ENCODE results near the gene ORM1. TPM values are rescaled to one million over a fixed set of nuclear protein-coding genes. Genes with fewer than 3 reads are reported as not detected.
A peak's percentile ranks its signal among the peaks of the same experiment; 100 is the strongest.

ORM1 gene
- total and polyA plus RNA-seq, 10 of the 15 experiments (the other 5 are each of a cell fraction or from before 2014, with no cell fraction given): 4.4 TPM; not detected in 9

- no peak for TF ChIP-seq EZH2 (IDR thresholded peaks at IDR 0.05; ENCODE audit: borderline replicate concordance, control insufficient read depth, low read depth, low read length)
- TF ChIP-seq NR2C2 (IDR thresholded peaks at IDR 0.05; ENCODE audit: borderline replicate concordance, control insufficient read depth, insufficient read length, low read depth): no peak
- no peak for TF ChIP-seq ZNF592 (IDR thresholded peaks at IDR 0.05)
- no peak for TF ChIP-seq CBX3 (IDR thresholded peaks at IDR 0.05; ENCODE audit: borderline replicate concordance, low read depth)
- TF ChIP-seq SUPT20H (IDR thresholded peaks at IDR 0.05; ENCODE audit: borderline replicate concordance, control insufficient read depth, low read depth, low read length): no peak
- peak; percentile 61; the same call in 1 of the 2 replicates for TF ChIP-seq PKNOX1 (IDR thresholded peaks at IDR 0.05)
- no peak for TF ChIP-seq SKIL (IDR thresholded peaks at IDR 0.05; ENCODE audit: low read depth, poor library complexity, severe bottlenecking)
- no peak for TF ChIP-seq POLR2AphosphoS5 (IDR thresholded peaks at IDR 0.05; ENCODE audit: low read length)
- no peak for TF ChIP-seq ETV6 (conservative IDR thresholded peaks at IDR 0.05 in 1 of 2, IDR thresholded peaks at IDR 0.05 in 1 of 2; ENCODE audit: borderline replicate concordance in 1 of 2, low read depth in 1 of 2)
- TF ChIP-seq CTCF (IDR thresholded peaks at IDR 0.05 in 2 of 3, conservative IDR thresholded peaks at IDR 0.05 in 1 of 3; ENCODE audit: control insufficient read depth in 2 of 3, extremely low read depth in 1 of 3, insufficient read depth in 1 of 3, low read depth in 3 of 3, low read length in 3 of 3): no peak
- TF ChIP-seq IRF4 (IDR thresholded peaks at IDR 0.05; ENCODE audit: low read depth, low read length): no peak
- TF ChIP-seq CEBPB (IDR thresholded peaks at IDR 0.05; ENCODE audit: borderline replicate concordance in 1 of 2, low read depth in 2 of 2, low read length in 2 of 2): no peak; a peak in 1 of 4 replicates
- no peak for TF ChIP-seq CHD2 (IDR thresholded peaks at IDR 0.05; ENCODE audit: borderline replicate concordance, low read depth, low read length)
- TF ChIP-seq HDGF (IDR thresholded peaks at IDR 0.05): no peak
- 0 out of 4 replicates have a peak, but pooled peaks of 1 of the 2 experiments have one; percentile 18 for TF ChIP-seq EP300 (IDR thresholded peaks at IDR 0.05; ENCODE audit: borderline replicate concordance in 1 of 2, control insufficient read depth in 1 of 2, low read depth in 2 of 2, low read length in 2 of 2)
- no peak for TF ChIP-seq ATF3 (IDR thresholded peaks at IDR 0.05; ENCODE audit: borderline replicate concordance, extremely low read depth, low read depth, low read length)
Measured at GRCh38 chr9:114364134-114365041, 41.5 kb downstream of the ORM1 start (continued).

Measured in GM12878 (cell line).